GM21528 (cell line): ENCODE measurements around the gene ARMC3.
A peak's percentile ranks its signal among the peaks of the same experiment; 100 is the strongest.

ENCODE experiments used
- ATAC-seq: cut with Tn5 transposase; IDR thresholded peaks from one replicate; pipeline ENCODE4 v1.9.1; 2021; ENCODE audit warnings: mild to moderate bottlenecking, moderate library complexity; ENCODE audit not compliant: unreplicated experiment, low FRiP score

Gene ARMC3

DNA sequence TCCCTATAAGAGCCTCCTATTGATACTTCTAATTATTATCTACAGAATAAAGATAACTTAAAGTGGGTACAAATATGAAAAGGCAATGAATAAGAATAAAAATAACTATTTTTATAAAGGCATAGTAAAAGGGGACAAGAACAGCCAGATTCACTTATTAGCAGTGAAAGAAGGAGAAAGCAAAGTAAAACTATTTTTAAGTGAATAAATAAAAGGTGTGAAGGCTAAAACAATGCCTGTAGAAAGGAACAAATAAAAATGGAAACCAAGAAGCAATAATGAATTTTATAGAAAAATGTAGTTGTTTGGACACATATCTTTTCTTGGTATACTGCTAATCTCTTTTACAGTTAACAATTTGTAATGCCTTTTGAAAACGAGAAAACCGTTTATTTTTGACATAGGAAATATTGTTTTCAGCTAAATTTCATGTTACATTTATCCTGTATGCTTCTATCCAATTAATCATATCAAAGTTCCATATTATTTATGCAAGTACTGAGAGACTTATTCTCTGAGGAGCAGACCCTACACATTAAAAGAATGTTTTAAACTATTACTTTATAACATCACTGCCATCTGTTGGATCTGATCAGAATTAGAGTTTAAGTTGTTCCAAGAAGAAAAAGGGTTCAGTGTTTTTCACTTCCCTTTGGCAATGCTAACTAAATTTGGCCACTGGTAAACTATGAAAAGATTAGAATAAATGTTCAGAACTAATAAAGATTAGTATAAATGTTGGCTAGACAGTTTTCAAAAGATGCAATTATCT is 59.1 kb downstream of the ARMC3 start:
- peak; percentile 60 for ATAC-seq

DNA sequence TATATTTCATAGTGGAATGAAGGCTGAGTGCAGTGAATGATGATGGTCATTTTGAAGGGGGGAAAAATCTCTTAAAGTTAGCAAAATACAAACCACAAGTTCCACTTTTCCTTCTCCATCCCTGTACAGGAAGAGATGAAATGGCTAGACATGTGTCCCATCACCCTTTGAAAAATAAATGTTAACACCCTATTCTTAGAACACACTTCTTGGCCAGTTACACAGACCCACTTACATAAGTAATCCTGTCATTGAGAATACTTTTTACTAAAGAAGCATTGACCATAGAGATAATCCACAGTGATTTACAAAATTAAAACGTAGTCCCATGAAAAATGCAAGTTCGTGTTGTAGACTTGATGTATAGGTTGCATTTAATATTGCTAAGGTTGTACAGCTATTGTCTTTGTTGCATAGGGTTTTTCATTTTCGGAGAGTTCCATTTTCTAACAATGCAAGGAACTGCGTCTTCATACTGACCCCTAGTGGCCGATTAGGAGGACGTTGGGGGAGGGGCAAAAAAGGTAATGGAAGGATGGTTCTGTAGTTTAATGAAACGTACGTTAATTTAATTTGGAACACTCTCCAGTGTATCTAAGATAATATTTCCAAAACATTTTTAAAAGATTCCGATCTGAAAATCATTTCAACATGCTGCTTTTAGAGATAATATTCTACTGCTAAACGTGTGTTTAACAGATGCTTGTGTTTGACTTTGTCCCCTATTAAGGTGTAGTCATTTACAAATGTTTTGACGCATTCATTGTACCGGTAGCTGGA is 60.9 kb downstream of the ARMC3 start:
- ATAC-seq, result peak; percentile 68

DNA sequence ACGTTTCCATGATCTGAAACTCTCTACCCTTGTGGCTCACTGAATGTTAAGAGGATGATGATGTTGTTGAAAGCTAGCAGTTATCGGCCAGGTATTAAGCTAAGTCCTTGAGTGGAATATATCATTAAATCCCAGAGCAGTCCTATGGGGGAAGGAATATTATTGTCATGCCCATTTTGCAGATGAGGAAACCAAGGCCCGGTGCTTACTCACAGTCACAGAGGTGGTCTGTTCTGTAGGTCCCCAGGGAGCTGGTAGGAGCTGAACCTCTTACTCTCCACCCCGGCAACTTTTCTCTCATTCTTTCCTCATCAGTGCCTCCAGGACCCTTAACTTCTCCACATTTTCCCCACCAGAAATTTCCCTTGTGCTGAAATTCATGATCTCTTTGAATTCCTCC is 62.6 kb downstream of the ARMC3 start:
- no peak for ATAC-seq

DNA sequence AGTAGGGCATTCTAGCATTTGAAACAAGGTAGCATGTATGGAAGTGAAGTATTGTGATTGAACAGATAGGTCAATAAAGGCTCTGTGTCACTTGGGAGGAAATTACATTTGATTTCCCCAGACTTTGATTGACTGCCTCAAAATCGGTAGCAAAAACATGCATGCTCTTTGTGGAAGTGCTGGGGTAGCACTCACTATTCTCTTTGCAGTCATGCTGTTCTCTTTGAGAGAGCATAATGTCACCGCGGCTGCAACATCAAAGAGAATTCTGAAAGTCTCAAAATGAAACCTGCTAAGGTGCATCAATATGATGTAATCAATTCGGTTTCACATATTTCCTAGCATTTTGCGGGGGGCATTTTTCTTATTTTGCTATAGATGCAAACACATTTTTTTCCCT is 64.2 kb downstream of the ARMC3 start:
- no peak for ATAC-seq

DNA sequence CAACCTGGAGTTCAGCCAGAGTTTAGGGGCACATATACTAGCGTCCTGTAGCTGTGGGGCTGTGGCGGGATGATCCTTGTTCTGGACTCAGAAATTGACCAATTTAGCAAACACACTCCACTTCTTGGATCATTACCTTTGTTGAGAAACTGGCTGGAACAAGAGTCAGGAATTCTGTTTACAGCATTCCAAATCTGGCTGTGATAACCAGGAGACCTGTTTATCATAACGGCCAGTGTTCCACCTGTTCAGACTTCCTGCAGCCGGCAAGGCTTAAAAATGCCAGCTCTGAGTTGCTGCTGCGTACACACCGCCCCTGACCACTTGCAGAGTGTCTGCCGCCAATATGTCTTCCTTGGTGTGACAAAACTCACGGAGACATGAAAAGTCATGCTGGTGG is 64.8 kb downstream of the ARMC3 start:
- no peak for ATAC-seq

DNA sequence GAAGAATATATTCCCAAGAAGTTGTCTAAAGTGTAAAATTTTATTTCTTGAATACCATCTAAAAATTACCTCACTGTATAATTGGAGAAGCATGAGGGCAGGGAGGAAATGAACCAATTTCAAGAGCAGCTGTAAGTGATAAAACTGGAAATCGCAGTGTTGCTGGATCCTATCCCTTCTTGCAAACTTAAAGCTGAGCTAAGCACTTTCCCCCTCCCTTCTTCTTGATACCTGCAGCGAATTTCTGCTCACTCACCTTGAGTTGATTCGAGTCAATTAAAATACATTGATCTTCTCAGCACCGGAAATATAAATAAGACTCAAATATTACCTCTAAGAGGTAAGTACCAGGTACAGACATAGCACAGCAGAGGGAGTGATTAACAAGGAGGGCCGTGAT is 65.5 kb downstream of the ARMC3 start:
- ATAC-seq, result no peak

DNA sequence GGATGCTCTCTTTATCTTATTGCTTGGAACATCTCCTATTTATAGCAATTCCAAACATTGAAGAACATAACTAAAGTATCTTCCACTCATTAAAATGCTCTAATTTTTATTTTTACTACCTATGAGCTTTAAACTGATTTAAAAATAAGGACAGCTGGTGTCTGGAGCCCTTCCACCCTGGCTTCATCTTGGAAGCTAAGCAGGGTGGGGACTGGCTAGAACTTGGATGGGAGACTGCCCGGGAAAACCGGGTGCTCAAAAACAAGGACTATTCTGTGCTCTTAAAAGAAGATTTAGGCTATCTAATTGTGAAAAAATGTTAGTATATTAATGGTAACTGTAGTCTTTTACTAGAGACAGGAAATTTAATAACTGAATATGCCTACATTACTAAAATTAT is 69.2 kb downstream of the ARMC3 start:
- no peak for ATAC-seq

DNA sequence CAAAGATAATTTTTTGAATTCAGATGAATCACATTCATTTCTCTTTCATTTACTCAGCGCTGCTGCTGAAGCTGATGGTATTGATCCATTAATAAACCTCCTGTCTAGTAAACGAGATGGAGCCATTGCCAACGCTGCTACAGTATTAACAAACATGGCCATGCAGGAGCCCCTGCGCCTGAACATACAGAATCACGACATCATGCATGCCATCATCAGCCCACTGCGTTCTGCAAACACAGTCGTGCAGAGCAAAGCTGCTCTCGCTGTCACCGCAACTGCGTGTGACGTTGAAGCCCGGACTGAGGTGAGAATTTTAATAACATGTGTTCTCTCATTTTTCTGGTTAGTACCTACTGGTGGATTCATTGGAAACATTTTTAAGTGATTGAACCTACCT is 70.2 kb downstream of the ARMC3 start:
- ATAC-seq, result no peak

DNA sequence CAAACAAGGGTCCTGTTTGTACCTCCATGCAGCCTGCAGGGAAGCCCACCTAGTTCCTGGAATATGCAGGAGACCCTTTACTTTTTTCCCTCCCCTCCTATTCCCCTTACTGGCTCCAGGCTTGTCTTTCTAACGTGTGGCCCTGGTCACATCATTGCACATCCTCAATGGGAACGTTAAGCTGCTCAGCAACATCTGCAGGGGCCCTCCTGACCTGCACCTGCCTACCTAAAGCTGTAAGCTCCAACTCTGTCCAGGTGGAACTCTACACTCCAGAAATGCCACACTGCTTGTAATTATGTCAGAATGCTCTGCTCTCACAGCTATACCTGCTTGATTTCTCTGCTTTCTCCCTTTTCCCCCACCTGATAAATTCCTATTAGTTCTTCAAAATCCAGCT is 72.1 kb downstream of the ARMC3 start:
- no peak for ATAC-seq

DNA sequence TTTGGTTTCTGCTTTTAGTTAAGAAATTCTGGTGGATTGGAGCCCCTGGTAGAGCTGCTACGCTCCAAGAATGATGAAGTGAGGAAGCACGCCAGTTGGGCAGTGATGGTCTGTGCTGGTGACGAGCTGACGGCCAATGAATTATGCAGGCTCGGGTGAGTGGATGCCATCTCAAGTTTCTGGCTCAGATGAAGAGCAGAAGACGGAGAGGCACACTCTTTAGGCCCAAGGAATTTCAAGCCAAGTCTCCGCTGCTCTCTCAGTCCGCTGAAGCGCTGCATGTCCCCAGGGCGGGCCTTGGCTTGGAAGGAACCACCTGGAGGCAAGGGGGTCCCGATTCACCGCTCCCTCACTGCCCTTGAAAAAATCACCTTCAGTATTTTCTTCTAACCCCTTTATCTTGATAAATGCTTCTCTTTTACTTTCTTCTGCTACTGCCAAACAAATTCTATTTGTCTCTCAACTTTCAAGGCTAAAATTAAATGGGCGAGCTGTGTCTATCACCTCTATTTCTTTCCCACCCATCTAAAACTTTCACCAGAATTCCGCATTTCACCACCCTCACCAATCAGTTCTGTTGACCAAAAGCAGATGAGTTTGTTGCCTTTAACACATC is 74.2 kb downstream of the ARMC3 start:
- ATAC-seq, result no peak

DNA sequence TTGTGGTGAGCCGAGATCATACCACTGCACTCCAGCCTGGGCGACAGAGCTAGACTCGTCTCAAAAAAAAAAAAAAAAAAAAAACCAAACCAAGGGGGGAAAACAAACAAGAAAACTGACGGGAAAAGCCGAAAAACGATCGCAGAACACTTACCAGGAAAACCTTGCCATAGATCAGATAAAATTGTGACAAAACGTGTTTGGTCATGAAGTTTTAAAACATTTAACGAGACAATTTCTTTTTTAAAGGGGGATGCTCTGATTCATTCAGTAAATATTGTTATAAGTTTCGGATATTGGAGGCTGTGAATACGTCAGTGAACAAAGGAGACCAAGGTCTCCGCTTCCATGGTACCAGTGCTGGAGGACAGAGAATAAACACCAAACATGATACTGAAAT is 77.3 kb downstream of the ARMC3 start:
- ATAC-seq, result no peak

DNA sequence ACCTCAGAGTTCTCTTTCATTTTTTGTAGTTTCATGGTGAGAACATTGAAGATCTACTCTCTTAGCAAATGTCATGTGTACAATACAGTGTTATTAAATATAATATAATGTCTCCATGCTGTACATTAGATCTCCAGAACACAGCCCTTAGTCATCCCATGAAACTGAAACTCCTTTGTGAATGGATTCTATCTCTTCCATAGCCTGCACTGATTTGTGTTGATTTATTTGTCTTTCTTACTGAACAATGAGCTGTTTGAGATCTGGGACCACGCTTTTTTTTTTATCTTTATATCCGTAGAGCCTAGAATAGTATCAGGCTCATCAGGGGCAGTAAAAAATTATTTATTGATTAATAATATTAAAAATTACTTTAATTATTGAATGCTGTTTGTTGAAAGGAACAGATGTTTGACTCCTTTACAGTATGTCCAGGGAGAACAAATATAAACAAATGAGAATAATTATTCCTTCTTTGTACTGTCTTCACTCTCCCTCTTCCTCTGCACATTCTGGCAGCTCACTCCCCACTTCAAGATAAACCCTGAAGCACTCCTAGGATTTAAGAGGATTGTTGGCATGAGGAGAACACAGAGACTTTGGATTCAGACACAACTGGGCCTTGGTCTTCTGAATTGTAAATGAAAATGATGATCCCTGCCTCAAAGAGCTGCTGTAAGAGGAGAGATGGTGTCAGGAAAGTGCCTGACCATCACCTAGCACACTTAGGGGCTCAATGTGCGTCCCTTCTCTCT is 85.9 kb downstream of the ARMC3 start:
- ATAC-seq, result no peak

DNA sequence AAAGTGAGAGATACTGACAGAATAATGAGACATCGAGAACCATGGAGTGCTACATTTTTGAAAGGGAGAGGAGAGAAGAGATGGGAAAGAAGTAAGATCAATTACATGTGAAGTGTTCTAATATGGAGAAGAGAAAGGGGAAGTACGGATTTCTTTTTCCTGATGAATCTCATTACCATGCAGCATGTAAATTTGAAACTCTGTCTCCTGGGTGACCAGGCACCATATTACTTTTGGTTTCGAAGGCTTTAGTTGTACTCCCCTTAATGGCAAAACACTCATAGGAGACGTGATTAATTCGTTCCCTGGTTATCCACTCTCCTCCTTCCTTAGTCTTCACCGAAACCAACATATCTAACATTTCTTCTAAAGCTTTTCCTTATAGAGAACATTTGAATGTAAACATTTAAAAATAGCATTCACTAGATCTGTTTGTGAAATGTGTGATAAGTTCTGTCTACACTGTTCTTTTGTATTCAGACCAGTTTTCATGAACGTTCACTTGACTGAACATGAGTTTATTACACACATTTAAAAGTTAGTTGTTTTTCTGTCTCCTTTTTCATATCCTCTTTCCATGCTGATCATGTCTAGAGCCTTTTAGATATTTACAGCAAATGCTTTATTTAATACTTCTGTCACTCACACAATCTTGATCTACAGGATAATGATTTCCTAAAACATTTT is 87.3 kb downstream of the ARMC3 start:
- ATAC-seq, result peak; percentile 91

DNA sequence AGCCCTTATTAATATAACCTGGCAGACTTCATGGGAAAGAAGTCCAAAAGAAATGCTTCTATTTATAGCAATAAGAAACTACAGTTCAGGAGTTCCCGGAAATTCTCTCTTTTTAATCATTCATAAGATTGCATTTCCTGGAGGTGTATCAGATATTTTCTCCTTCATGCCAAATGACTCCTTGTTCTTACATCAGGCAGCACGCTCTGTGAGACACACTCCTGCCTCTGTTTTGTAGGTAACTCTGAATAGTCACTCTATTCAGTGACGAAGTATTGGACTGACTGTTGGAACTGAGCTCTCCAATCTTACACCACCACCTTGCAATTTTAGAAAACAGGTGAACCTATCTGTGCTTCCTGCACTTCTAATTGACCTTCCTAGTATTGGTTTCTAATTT is 88.8 kb downstream of the ARMC3 start:
- ATAC-seq, result no peak

DNA sequence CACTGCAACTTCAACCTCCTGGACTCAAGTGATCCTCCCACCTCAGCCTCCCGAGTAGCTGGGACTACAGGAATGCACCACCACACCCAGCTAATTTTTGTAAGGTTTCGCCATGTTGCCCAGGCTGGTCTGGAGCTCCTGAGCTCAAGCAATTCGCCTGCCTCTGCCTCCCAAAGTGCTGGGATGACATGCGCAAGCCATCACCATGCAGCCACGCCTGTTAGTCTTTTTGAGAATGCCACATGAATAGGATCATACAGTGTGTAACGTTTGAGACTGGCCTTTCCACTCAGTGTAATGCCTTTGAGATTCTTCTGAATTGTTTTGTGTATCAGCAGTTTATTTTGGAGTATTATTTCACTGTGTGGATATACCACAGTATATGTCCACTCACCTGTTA is 91.8 kb downstream of the ARMC3 start:
- ATAC-seq, result no peak

DNA sequence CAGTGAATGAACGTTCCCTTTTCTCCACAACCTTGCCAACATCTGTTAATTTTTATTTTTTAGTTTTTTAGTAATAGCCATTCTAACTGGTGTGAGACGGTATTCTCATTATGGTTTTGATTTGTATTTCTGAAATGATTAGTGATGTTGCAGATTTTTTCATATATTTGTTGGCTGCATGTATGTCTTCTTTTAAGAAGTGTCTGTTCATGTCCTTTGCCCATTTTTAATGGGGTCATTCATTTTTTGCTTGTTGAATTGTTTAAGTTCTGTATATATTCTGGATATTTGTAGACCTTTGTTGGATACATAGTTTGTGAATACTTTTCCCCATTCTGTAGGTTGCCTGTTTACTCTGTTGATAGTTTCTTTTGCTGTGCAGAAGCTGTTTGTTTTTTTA is 93.6 kb downstream of the ARMC3 start:
- no peak for ATAC-seq

DNA sequence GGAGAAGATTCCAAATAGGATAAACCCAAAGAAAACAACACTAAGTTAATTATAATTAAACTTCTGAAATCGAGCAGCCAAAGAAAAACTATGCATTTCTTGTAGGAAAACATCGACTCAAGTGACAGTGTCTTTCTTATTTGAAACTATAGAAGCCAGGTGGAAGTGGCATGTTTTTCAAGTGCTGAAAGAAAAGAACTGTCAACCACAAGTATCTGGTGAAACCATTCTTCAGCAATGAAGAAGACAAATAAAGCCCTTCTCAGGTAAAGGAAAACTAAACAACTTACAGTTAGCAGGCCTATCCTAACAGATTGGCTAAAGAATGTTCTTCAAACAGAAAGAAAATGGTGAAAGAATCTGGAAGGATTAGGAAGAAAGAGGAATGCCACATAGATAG is 96.1 kb downstream of the ARMC3 start:
- ATAC-seq, result no peak

DNA sequence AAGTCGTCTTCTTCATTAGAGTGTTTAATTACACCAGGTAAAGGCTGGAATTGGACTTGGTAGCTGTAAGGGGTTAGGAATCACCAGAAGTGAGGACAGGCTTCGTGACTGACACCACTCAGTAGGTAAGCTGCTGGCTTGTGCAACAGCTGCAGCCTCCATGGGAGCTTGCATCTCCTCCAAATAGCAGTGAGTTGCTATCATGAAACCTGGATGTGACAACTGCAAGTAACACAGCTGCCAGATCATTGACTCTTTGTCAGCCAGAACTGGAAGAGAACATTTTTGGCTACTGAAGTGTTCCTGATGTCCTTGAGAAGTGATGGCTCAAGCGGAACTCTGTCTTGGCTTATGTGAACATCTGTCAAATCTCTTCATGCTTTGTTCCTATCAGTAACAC is 103.5 kb downstream of the ARMC3 start:
- ATAC-seq, result no peak

DNA sequence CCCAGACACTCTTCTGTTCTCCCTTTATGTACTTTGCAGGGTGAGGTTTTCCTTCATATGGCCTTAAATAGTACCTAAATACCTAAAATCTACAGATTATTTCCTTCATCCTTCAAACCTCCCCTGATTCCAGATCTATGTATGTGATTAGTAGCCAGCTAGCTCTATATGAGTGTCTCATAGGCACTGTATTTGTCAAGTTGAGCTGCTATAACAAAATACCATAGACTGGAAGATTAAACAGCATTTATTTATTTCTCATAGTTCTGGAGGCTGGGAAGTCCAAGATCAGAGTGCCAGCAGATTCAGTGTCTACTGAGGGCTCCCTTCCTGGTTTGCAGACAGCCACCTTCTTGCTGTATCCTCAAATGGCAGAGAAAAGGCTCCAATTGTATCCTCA is 106.9 kb downstream of the ARMC3 start:
- ATAC-seq, result no peak

DNA sequence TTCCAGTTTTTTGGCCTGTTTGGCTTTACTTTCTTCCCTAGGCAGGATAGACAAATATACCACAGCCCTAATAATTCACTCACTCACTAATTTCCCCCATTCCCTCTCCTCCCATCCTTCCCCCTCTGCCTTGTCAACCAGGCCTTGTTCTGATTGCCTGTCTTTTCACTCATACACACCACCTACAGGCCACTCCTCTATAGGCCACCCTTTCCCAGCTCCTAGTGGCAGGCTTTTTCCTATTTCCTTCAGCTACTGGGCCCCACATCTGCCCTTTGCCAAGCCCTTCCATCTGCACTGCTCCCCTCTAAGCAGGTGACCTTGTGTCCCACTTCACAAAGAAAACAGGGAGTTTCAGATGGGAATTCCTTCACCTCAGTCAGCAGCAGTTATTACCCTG is 107.7 kb downstream of the ARMC3 start:
- ATAC-seq, result no peak
